Activated CD8-positive, alpha-beta memory T cell treated with anti-CD3 and anti-CD28 coated beads, Interleukin-2, amount 50 U/mL, for 4 hours (primary cell): ENCODE data around the gene NECAB3.
A peak's percentile ranks its signal among the peaks of the same experiment; 100 is the strongest.

Source experiments
- DNase-seq: peaks from one replicate; pipeline ENCODE4 v3.0.0-alpha.2; 2020

Gene NECAB3

DNA sequence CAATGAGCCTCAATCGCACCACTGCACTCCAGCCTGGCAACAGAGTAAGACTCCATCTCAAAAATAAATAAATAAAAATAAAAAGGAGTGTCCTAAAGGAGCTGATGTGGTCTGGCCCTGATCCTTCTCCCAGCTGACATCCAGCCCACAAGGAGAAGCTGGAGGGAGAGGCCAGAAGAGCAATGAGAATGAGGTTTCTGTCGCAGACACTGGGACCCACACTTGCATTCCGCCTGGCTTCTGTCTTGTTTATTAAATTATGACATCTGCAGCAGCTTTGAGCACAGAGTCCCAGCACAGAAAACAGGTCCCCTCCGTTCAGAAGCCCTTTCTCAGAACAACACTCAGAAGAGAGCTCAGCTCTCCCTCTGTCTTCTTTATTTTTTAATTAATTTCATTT lies 22.2 kb upstream of the NECAB3 start:
- no peak for DNase-seq

DNA sequence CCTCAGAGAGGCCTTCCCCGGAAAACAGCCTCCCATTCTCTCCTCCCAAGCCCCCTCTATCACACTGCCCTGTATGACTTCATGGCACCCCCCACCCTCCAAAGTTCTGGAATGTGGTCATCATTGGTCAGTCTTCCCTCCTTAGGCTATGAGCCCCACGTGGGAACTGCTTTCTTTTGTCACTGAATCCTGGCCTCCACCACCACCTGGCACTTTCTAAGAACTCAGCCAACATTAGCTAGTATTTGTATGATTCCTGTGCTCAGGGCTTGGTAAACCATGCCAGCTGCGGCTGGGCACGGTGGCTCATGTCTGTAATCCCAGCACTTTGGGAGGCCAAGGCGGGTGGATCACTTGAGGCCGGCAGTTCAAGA lies 20.4 kb upstream of the NECAB3 start:
- no peak for DNase-seq

DNA sequence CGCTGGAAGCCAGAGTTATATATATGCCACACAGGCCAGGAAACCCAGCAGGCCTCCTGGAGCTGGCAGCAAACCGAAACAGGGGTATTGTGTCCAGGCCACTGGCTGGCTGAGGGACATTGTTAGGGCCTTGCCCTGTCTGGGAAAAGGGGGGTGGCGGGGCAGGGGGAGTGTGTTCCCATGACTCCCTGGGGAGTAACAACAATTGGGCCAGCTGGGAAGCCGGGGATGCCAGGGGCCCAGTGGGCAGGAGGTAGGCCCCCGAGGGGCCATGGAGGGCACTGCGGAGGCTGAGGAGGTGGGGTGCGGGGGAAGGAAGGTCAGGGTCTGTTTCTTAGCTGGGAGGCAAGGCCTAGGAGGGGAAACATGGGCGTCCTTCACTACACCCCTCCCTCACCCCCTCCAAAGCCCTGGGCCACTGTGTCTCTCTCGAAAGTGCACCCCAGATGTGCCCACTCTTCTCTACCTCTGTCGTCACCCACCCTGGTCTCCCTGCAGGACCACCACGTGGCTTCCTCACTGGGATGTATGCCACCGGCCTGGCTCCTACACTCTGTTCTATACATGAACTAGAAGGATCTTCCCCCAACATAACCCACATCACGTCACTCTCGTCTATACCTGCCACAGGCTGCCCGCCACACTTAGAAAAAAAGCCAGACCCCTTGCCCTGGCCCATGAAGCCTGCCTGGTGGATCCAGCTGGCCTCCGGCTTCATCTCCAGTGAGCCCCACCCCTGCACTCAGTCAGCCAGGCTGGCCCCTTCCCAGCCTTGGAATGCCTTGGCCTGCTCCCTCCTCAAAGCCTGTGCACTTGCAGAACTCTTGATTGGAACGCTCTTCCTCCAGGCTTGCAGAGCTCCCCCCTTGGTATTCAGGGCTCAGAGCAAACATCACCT lies 19.8 kb upstream of the NECAB3 start:
- no peak for DNase-seq

DNA sequence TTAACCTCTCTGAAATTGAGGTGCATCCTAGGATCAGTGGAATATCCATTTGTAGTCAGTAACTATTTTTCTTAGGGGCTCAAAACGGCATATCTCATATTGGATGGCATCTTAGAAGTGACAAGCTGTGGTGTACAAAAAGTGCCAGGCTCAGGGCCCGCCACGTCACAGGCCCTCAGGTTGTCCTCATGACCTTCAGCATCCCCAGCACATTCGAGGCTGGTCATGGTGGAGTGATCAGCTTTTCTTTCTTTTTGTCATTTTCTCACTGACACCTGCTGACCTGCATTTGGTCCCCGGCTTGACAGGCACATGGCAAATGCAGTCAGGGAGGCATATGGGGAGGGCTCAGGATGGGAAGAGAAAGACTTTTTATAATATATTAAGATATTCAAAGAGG lies 19.1 kb upstream of the NECAB3 start:
- no peak for DNase-seq

DNA sequence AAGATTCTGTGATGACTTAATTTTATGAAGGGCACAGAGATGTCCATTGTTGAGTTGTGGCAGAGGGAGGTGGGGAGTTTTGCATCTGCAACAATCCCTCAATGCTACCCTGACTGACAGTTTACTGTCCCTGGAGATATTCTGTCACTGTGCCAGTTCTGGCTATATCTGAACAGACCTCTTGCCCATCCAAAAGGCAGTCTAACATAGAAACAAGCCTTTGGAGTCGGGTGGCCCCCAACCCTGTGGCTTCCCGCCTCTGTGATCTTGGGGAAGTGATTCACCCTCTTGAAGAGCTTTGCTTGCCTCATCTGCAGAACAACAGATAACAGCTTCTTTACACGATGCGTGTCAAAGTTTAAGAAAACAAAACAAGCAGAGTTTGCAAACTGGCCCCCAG lies 15.7 kb upstream of the NECAB3 start:
- DNase-seq: peak; percentile 63

DNA sequence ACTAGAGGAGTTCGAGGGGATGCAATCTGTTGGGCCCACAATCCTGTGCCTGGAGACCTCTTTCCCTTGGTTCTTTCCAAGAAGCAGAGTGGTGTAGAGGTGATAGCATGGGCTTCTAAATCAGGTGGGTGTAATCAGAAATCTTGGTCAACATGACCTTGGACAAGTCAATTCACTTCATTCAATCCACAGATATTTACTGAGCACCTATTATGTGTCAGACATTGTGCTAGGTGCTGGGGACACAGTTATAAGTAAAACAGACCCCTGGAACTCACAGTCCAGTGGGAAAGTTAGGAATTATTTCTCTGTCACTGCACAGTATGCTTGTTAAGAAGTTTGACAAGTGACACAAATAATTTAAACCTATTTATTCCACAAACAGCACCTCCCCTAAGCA lies 15.3 kb upstream of the NECAB3 start:
- DNase-seq: no peak

DNA sequence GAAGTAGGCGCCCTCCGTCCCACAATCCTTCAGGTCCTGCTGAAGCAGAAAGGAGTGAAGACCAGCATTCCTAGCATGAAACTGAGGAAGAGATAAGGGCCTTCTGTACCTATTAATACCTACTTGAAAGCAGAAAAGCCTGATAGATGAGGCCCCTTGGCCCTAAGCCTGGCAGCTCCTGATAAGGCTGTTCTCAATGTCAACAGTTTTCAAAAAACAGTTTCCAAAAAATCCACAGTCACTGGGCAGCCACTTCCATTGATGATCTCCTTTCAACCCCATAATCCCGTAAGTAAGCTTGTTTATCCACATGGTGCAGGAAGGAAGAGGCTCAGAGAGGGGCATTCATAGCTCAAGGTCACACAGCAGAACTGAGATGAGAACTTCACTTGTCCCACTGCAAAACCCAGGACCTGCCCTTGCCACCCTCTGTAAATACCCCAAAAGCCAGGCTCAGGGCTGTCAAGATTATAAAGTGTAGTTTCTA lies 14.8 kb upstream of the NECAB3 start:
- DNase-seq: no peak

DNA sequence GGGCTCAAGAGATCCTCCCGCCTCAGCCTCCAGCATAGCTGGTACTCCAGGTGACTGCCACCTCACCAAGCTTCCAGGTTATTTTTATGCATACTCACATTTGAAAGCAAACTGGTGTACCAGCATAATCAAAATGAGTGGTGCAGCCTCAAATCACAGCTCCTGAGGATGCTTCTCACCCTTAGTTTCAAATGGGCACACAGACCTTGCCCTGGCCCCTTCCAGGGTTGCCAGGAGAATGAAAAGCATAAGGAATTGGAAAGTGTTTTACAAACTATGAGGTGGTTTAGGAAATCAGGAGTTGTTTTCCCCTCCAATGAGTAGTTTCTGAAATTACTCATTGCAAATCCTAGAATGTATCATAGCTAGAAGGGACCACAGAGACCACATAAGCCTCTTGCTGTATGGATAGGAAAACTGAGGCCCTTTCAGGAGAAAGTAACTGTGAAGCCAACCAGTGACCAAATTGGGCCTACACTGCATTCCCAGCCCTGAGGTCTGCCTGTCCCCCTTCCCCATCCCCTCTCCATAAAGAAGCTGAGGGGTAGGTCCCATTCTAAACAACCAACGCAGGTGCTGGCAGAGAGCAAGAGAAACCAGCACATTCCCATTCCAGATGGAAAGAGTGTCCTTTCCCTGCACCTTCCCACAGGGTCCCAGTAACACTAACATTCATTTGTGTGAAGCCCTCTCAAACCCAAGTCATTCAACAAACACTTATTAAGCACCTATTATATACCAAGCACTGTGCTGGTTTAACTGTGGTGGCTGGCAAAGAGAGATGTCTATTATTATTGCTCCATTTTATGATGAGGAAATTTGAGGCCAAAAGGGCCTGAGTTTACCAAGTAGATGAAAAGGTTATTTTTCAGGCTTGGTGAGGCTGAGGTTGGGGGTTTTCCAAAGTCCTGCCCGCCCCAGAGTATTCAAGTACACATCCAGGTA lies 14.0 kb upstream of the NECAB3 start:
- no peak for DNase-seq

DNA sequence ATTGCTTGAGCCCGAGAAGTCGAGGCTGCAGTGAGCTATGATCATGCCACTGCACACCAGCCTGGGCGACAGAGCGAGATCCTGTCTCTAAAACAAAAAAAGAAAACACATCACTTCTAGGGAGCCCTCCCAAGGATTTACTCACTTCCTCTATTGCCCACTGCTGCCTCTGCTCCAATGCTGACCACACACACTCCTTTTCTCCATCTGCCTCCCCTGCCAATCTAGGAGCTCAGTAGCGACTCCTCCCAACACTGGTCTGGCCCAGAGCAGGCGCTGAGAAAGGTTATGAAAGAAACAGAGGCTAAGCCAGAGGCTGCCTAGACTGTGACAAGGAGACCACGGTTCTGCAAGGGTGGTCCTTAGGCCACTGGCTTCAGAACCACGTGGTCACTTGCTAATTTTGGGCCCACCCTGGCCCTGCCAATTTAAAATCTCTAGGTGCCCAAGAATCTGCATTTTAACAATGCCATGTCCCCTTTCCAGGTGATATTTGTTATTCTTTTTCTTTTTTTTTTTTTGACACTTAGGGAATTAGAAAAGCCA lies 13.2 kb upstream of the NECAB3 start:
- DNase-seq: no peak

DNA sequence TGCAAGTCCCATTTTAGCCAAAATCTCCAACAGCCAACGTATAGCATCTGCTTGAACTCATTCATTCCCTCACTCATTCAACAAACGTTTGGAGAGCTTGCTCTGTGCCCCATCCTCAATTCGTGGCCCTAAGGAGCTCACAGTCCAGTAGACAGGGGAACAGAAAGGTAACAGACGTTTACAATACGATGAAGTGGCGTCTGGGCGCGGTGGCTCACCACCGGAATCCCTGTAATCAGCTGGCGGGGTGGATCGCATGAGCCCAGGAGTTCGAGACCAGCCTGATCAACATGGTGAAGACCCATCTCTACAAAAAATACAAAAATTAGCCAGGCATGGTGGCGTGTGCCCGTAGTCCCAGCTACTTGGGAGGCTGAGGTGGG lies 12.7 kb upstream of the NECAB3 start:
- DNase-seq: no peak

DNA sequence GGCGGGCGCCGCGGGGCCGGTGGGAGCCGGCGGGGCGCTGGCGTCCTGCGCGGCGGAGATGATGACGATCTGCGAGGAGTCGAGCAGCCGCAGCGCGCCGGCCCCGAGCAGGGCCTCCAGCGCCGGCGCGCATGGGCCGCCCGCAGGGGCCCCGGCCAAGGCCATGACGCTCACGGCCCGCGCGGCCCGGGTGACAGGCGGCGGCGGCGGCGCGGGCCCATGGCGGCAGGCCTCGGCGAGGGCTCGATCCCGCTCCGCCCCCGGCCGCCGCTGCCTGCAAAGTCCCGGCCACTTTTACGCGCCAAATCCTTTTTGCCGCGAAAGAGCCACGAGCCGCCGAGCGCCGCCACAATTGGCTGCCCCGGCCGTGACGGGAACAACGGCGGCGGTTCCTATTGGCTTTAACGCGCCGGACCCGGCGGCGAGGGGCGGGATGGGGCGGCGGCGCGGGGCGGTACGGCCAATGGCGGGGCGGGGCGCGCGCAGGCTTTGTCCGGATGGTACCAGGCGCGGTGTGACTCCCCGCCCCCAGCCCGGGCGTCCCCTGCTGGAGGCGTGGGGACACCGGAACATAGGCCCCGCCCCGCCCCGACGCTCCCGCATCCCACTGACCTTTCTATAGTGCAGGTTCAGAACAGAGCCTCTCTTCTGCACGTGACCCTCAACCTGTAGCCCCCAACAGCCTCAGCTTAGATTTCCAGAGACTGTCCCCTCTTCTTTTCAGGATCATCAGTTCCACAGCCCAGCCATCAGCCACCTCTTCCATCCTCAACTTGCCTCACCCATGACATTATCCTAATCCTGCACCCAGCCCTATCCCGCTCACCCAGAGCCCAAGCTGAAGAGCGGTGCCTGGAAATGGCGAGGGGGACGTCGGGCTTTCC lies 12.1 kb upstream of the NECAB3 start, which contains the start of gene E2F1:
TSS of gene E2F1 (minus strand) at position 286 of the 884 bp plus-strand sequence. CDS start at position 165, 121 bp downstream.
- peak; percentile 93 for DNase-seq

DNA sequence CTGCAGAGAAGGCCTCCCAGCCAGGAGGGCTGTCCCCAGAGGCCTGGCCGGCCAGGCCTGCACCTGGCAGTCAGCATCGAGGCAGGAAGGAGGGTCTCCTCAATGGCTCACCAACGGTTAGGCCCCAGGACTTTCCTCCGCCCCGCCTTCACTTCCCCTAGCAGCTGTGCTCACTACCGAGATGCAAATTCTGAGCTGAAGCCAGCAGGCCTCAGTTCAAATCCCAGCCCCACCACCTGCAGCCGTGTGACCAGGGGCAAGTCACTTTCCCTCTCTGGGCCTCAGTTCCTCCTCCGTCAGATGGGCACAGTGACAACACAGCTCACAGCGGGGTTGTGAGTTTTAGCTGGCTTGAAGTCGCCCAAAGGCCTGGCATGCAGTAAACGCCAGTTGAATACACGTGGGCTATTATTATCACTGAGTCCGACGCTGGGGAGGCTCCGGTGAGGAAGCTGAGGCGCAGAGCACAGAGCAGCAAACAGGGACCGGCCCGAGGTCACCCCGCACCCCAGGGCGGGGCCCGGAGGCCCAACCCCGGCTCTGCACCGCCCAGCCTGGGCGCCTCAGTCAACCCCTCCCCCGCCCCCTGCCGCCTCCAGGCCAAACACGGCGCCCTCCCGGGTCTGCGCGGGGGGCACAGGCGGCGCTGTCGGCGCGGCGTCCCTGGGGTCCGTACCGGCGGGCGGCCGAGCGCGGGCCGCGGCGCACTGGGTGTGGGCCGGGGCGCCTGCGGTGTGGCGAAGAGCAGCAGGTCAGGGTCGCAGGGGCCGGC lies 11.3 kb upstream of the NECAB3 start:
- no peak for DNase-seq

DNA sequence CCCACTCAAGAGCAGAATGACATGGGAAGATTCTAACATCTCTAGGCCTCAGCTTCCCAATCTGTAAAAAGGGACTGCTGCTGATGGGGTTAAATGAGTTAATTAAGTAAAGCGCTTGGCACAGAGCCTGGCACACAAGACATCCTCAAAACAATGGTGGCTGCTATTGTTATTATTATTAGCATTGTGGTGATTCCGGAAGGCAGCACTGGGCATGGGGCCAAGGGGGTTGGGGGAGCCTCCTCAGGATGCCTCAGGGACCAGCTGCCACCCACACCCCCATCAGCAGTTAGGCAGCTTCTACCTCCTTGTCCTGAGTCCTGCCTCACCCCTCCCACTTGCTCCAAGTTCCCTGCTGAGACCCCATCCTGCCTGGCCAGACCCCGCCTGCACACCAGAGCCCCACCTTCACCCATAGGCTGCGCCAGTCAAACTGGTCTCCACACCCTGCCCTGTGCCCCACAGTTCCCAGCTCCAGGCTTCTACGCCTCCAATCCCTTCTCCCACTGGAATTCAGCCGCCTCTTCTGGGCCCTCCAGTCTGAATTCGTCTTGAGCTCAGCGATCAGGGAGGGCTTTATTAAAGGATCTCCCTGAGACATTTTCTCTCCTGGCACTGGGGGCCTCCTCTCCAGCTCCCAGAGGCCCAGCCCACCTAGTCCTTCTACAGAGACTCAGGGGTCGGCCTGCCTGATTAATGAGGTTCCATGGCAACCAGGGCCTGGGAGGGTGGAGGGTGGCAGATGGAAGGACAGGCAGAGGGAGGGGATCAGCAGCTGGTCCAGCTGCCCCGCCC lies 10.5 kb upstream of the NECAB3 start:
- DNase-seq: no peak

DNA sequence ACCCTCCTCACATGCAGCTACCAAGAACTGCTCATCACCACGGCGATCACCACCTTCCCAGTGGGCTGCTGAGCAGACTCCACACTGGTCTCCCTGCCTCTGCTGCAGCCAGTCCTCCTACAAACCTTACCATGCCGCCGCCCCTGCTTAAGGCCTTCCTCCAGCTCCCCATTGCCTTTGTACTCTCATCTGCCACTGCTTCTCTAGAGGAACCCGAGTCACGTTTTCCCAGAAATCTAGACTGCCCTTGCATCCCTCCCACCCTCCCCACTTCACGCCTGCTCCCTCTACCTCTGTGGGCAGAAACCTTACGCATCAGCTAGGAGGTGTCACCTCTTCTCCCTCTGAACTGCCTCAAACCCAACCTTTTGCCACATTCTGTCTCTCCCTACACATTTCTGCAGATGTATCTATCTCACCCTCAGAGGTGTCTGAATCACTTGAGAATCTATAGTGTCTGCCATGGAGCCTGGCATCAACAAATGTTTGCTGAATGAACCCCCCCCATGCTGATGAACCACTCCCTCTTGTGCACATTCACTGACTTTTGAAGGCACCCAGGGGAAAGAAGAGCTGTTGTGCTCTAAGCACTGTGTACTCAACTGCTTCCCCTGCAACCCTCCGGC lies 7.6 kb upstream of the NECAB3 start:
- DNase-seq: no peak

DNA sequence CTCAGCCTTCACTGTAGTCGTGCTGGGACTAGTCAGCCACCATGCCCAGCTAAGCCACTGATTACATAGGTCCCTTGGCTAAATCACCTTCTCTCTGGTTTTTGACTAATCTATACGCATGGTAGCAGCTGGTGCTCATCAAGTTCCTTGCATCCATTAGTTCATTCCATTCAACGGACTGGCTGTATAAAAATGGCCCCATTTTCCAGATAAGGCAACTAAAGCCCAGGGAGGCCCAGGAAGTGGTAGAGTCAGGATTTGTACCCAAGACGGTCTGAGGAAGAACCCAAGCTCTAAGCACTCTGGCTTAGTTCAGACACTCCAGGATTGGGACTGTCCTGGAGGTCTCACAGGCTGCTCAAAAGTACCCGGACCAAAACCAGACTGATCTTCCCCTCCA lies 7.1 kb upstream of the NECAB3 start:
- no peak for DNase-seq

DNA sequence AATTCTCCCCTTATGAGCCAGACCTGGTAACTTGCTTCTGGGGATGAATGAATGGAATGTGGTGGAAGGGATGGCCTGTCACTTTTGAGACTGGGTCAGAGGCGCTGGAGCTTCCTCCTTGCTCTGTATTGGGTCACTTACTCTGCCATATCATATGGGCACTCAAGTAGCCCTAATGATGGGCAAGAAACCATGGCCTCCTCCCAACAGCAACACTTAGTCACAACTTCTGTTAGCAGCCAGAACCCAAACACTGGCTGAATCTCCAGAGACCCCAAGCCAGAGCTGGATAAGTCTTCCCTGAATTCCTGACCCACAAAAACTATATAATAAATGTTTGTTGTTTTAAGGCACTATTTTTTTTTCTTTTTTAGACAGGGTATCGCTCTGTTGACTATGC lies 6.5 kb upstream of the NECAB3 start:
- no peak for DNase-seq

DNA sequence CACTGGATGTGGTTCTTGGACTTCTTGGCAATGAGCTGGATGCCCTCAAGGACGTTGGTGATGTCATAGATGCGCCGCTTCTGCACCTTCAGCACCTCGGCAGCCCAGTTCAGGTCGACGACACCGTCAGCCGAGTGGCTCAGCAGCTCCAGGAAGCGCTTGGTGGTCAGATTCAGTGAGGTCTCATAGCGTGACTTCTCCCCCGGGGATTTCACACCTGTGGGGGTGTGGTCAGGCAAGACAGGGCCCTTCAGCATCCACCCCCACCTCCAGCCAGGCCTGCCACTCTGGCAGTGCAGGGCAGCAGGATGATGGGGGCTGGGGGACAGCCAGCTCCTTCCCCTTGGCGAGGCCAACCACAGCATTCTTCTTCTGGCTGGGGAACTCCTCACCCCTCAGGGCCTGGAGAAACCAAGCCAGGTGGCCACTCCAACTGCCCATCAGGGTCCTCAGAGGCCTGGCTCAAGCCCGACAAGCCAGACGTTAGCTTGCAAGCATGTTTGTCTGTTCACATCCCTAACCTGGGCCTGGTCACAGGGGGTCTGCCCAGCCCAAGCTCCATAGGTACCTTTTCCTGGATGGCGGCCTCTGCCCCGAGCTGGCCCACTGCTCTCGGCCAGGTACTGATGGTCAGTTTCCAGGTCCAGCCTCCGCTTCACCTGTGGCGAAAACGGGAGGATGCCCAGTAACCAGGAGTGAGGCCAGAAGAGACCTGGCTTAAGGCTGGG lies 5.7 kb upstream of the NECAB3 start:
- DNase-seq: peak; percentile 29

DNA sequence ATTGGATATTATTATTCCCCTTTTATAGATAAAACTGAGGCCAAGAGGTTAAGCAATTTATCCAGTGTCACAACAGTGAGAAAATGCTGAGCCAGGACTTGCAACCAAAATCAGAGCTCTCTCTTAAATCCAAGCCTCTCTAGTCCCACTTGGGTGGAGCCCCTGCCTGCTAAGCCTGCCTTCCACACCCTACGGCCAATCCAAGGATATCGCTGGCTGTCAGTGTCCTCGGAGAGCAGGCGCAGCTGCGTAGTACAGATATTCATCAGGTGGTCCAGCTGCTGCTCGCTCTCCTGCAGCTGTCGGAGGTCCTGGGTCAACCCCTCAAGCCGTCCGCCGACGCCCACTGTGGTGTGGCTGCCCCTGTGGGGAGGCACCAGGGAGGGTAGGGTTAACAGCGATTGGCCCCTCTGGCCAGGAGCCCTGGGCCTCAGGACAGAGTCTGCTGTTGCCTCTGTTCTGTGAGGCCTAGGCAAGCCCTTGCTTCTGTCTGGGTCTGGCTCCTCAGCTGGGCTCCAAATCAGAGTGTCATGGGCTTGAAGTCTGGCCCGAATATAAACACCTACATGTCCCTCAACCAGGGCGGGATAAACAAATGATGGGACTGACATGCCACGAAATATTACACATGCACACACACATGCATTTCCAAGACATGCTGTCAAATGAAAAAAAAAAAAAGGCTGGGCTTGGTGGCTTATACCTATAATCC lies 3.9 kb upstream of the NECAB3 start:
- no peak for DNase-seq
